ENCODE measurements around the gene ELL2. TPM values are rescaled to one million over a fixed set of nuclear protein-coding genes. Genes with fewer than 3 reads are reported as not detected.
"Not testable (repeated sequence)": the region's sequence is repeated elsewhere in the genome, so short reads cannot be mapped to it uniquely, and the experiment has no call there.

The ELL2 gene
- total RNA-seq, 2 experiments from 2014 or later = 11.6 to 15.0 TPM

- Mint-ChIP-seq H3K36me3 (peaks cover 4% of the 10 kb centered on the region), H3K9me3 (peaks cover 3% of the 10 kb centered on the region), H3K27ac (no peak overlapping the region), H3K4me1 (peaks cover 26% of the 10 kb centered on the region), H3K27me3 (no peaks in the 10 kb centered on the region), H3K4me3 (no peak overlapping the region)
- DNase-seq (no peak), ATAC-seq (ENCODE audit: low read depth) (no peak)
- POLR2A ChIA-PET = no interaction called here
These were observed 98.3 kb downstream of the ELL2 start for GRCh38 chr5:95863383-95863757.

GRCh38 chr5:95862671-95863382, 98.8 kb downstream of the ELL2 start:
- peaks cover 26% of the 10 kb centered on the region for H3K4me1 Mint-ChIP-seq

GRCh38 chr5:95861864-95862561, 99.6 kb downstream of the ELL2 start:
- H3K27me3 Mint-ChIP-seq = peaks cover 2% of the 10 kb centered on the region
- no peak for DNase-seq
- no peak overlapping the region for H3K4me3 Mint-ChIP-seq
- no peak overlapping the region for H3K27ac Mint-ChIP-seq
- peaks cover 1% of the 10 kb centered on the region for H3K9me3 Mint-ChIP-seq
- no peak for ATAC-seq (ENCODE audit: low read depth)
- H3K36me3 Mint-ChIP-seq = peaks cover 2% of the 10 kb centered on the region
- H3K4me1 Mint-ChIP-seq = peaks cover 26% of the 10 kb centered on the region
- POLR2A ChIA-PET = interaction anchor here (0.6 kb wide), 1 partner anchor 27 kb away, joined by 4 read pairs; no protein-coding TSS in a partner anchor

More at GRCh38 chr5:95862671-95863382, 98.8 kb downstream of the ELL2 start:
- ATAC-seq (ENCODE audit: low read depth) = no peak
- H3K36me3 Mint-ChIP-seq = peaks cover 2% of the 10 kb centered on the region
- DNase-seq = no peak
- no peaks in the 10 kb centered on the region for H3K27me3 Mint-ChIP-seq
- peaks cover 1% of the 10 kb centered on the region for H3K9me3 Mint-ChIP-seq
- no peak overlapping the region for H3K27ac Mint-ChIP-seq
- H3K4me3 Mint-ChIP-seq = no peak overlapping the region
- POLR2A ChIA-PET = no interaction called here

- H3K4me1 Mint-ChIP-seq = peaks cover 26% of the 10 kb centered on the region
- no peak for ATAC-seq (ENCODE audit: low read depth)
These were observed 100.3 kb downstream of the ELL2 start for GRCh38 chr5:95861221-95861863.

GRCh38 chr5:95859661-95860060, 102.0 kb downstream of the ELL2 start:
- no peaks in the 10 kb centered on the region for H3K9me3 Mint-ChIP-seq
- POLR2A ChIA-PET = interaction anchor here (0.5 to 1.7 kb wide), 2 partner anchors 10 to 468 kb away, joined by 3 read pairs; no protein-coding TSS in a partner anchor
- ATAC-seq (ENCODE audit: low read depth) = no peak
- peaks cover 26% of the 10 kb centered on the region for H3K4me1 Mint-ChIP-seq
- no peak overlapping the region for H3K27ac Mint-ChIP-seq
- H3K27me3 Mint-ChIP-seq = peaks cover 2% of the 10 kb centered on the region
- DNase-seq = no peak
- no peaks in the 10 kb centered on the region for H3K36me3 Mint-ChIP-seq
- no peak overlapping the region for H3K4me3 Mint-ChIP-seq

More at GRCh38 chr5:95861221-95861863, 100.3 kb downstream of the ELL2 start:
- H3K27ac Mint-ChIP-seq = no peak overlapping the region
- POLR2A ChIA-PET = interaction anchor here (0.6 kb wide), 1 partner anchor 27 kb away, joined by 4 read pairs; no protein-coding TSS in a partner anchor
- H3K27me3 Mint-ChIP-seq = peaks cover 2% of the 10 kb centered on the region
- H3K9me3 Mint-ChIP-seq = no peaks in the 10 kb centered on the region
- peak overlapping the region; percentile 3 for H3K4me3 Mint-ChIP-seq
- no peak for DNase-seq
- no peaks in the 10 kb centered on the region for H3K36me3 Mint-ChIP-seq

GRCh38 chr5:95858661-95859595, 102.7 kb downstream of the ELL2 start:
- Mint-ChIP-seq H3K4me3 (peak overlapping the region; percentile 51), H3K27me3 (peaks cover 2% of the 10 kb centered on the region), H3K27ac (peak overlapping the region; percentile 10), H3K9me3 (no peaks in the 10 kb centered on the region), H3K36me3 (no peaks in the 10 kb centered on the region), H3K4me1 (peaks cover 26% of the 10 kb centered on the region)
- ATAC-seq (ENCODE audit: low read depth) = peak; percentile 98
- POLR2A ChIA-PET = interaction anchor here (1.7 kb wide), 1 partner anchor 11 kb away, joined by 3 read pairs; no protein-coding TSS in a partner anchor
- peak; percentile 90 for DNase-seq

- DNase-seq = no peak
- H3K27me3 Mint-ChIP-seq = peaks cover 2% of the 10 kb centered on the region
- no peak overlapping the region for H3K27ac Mint-ChIP-seq
- peaks cover 26% of the 10 kb centered on the region for H3K4me1 Mint-ChIP-seq
- ATAC-seq (ENCODE audit: low read depth) = no peak
- no peaks in the 10 kb centered on the region for H3K9me3 Mint-ChIP-seq
- POLR2A ChIA-PET = no interaction called here
- H3K4me3 Mint-ChIP-seq = no peak overlapping the region
- H3K36me3 Mint-ChIP-seq = no peaks in the 10 kb centered on the region
These were observed 103.6 kb downstream of the ELL2 start for GRCh38 chr5:95858023-95858461.

GRCh38 chr5:95857185-95857945, 104.3 kb downstream of the ELL2 start:
- no peak overlapping the region for H3K4me3 Mint-ChIP-seq
- H3K27me3 Mint-ChIP-seq = peaks cover 2% of the 10 kb centered on the region
- H3K27ac Mint-ChIP-seq = no peak overlapping the region
- POLR2A ChIA-PET = no interaction called here
- no peaks in the 10 kb centered on the region for H3K9me3 Mint-ChIP-seq
- DNase-seq = no peak
- no peak for ATAC-seq (ENCODE audit: low read depth)
- H3K36me3 Mint-ChIP-seq = no peaks in the 10 kb centered on the region
- H3K4me1 Mint-ChIP-seq = peaks cover 21% of the 10 kb centered on the region

GRCh38 chr5:95856501-95856981, 105.1 kb downstream of the ELL2 start:
- peaks cover 2% of the 10 kb centered on the region for H3K27me3 Mint-ChIP-seq
- no peaks in the 10 kb centered on the region for H3K36me3 Mint-ChIP-seq
- no peaks in the 10 kb centered on the region for H3K9me3 Mint-ChIP-seq
- ATAC-seq (ENCODE audit: low read depth) = no peak
- no peak for DNase-seq
- POLR2A ChIA-PET = no interaction called here
- no peak overlapping the region for H3K27ac Mint-ChIP-seq
- H3K4me1 Mint-ChIP-seq = peaks cover 14% of the 10 kb centered on the region
- H3K4me3 Mint-ChIP-seq = no peak overlapping the region

GRCh38 chr5:95853490-95853889, 108.2 kb downstream of the ELL2 start:
- Mint-ChIP-seq H3K36me3 (no peaks in the 10 kb centered on the region), H3K4me3 (no peak overlapping the region), H3K4me1 (peaks cover 2% of the 10 kb centered on the region), H3K27me3 (peaks cover 7% of the 10 kb centered on the region), H3K27ac (no peak overlapping the region), H3K9me3 (no peaks in the 10 kb centered on the region)
- no peak for DNase-seq
- no peak for ATAC-seq (ENCODE audit: low read depth)
- POLR2A ChIA-PET = no interaction called here

- Mint-ChIP-seq H3K9me3 (no peaks in the 10 kb centered on the region), H3K4me1 (peaks cover 2% of the 10 kb centered on the region), H3K27ac (no peak overlapping the region), H3K36me3 (no peaks in the 10 kb centered on the region), H3K4me3 (no peak overlapping the region), H3K27me3 (peaks cover 12% of the 10 kb centered on the region)
- DNase-seq (no peak), ATAC-seq (ENCODE audit: low read depth) (no peak)
- POLR2A ChIA-PET = no interaction called here
These were observed 109.1 kb downstream of the ELL2 start for GRCh38 chr5:95852567-95852966.

- DNase-seq; H3K36me3 Mint-ChIP-seq; H3K9me3 Mint-ChIP-seq; ATAC-seq (ENCODE audit: low read depth); H3K4me3 Mint-ChIP-seq; H3K27ac Mint-ChIP-seq; H3K4me1 Mint-ChIP-seq: not testable (repeated sequence)
- H3K27me3 Mint-ChIP-seq = peaks cover 10% of the 10 kb centered on the region
- POLR2A ChIA-PET = interaction anchor here (0.6 kb wide), 1 partner anchor 389 kb away, joined by 3 read pairs; no protein-coding TSS in a partner anchor
These were observed 110.5 kb downstream of the ELL2 start for GRCh38 chr5:95851141-95851540.
